Stimulated activated memory B cell treated with anti-CD40 and anti-IgM and Interleukin-4, amounts not matched to agents 10 μg/mL and 1 μg/mL and 100 μg/mL, for 72 hours (primary cell): ENCODE measurements around the gene SH3BP2.

Experiments
- ATAC-seq: fragments of 150-1000 bp; cut with Tn5 transposase; 2 replicates; pipeline ENCODE4 v1.10.0; 2021
- H3K27ac Mint-ChIP-seq: one replicate; pipeline ENCODE4 v1.8.0; 2022; ENCODE audit warnings: mild to moderate bottlenecking, mixed read lengths
- H3K27me3 Mint-ChIP-seq: one replicate; pipeline ENCODE4 v1.8.0; 2022; ENCODE audit warnings: mixed read lengths
- H3K36me3 Mint-ChIP-seq: one replicate; pipeline ENCODE4 v1.8.0; 2022; ENCODE audit warnings: mixed read lengths
- H3K4me1 Mint-ChIP-seq: one replicate; pipeline ENCODE4 v1.8.0; 2022; ENCODE audit warnings: mixed read lengths
- H3K4me3 Mint-ChIP-seq: one replicate; pipeline ENCODE4 v1.8.0; 2022; ENCODE audit warnings: mild to moderate bottlenecking, moderate library complexity, mixed read lengths
- H3K9me3 Mint-ChIP-seq: one replicate; pipeline ENCODE4 v1.8.0; 2022; ENCODE audit warnings: mixed read lengths

Gene SH3BP2

GRCh38 chr4:2868877-2869487, 76.1 kb downstream of the SH3BP2 start:
- no peaks in the 10 kb centered on the region for H3K9me3 Mint-ChIP-seq
- no peak overlapping the region for H3K27ac Mint-ChIP-seq
- ATAC-seq: no peak
- H3K36me3 Mint-ChIP-seq: no peaks in the 10 kb centered on the region
- no peaks in the 10 kb centered on the region for H3K27me3 Mint-ChIP-seq
- H3K4me1 Mint-ChIP-seq: peaks cover 69% of the 10 kb centered on the region
- H3K4me3 Mint-ChIP-seq: no peak overlapping the region

GRCh38 chr4:2869659-2870058, 76.8 kb downstream of the SH3BP2 start:
- no peak overlapping the region for H3K27ac Mint-ChIP-seq
- no peak overlapping the region for H3K4me3 Mint-ChIP-seq
- no peaks in the 10 kb centered on the region for H3K36me3 Mint-ChIP-seq
- no peaks in the 10 kb centered on the region for H3K9me3 Mint-ChIP-seq
- H3K4me1 Mint-ChIP-seq: peaks cover 69% of the 10 kb centered on the region
- ATAC-seq: no peak
- no peaks in the 10 kb centered on the region for H3K27me3 Mint-ChIP-seq

GRCh38 chr4:2870082-2870481, 77.2 kb downstream of the SH3BP2 start:
- Mint-ChIP-seq H3K4me3 (no peak overlapping the region), H3K27ac (no peak overlapping the region), H3K36me3 (no peaks in the 10 kb centered on the region), H3K9me3 (no peaks in the 10 kb centered on the region), H3K4me1 (peaks cover 65% of the 10 kb centered on the region), H3K27me3 (no peaks in the 10 kb centered on the region)
- ATAC-seq: no peak

GRCh38 chr4:2871466-2871865, 78.6 kb downstream of the SH3BP2 start:
- H3K4me1 Mint-ChIP-seq: peaks cover 57% of the 10 kb centered on the region
- H3K36me3 Mint-ChIP-seq: no peaks in the 10 kb centered on the region
- H3K27ac Mint-ChIP-seq: no peak overlapping the region
- H3K27me3 Mint-ChIP-seq: no peaks in the 10 kb centered on the region
- no peaks in the 10 kb centered on the region for H3K9me3 Mint-ChIP-seq
- no peak overlapping the region for H3K4me3 Mint-ChIP-seq
- no peak for ATAC-seq

GRCh38 chr4:2871911-2872310, 79.0 kb downstream of the SH3BP2 start:
- no peak for ATAC-seq
- H3K4me1 Mint-ChIP-seq: peaks cover 52% of the 10 kb centered on the region
- no peaks in the 10 kb centered on the region for H3K9me3 Mint-ChIP-seq
- no peak overlapping the region for H3K4me3 Mint-ChIP-seq
- peaks cover under 1% of the 10 kb centered on the region for H3K36me3 Mint-ChIP-seq
- H3K27ac Mint-ChIP-seq: no peak overlapping the region
- no peaks in the 10 kb centered on the region for H3K27me3 Mint-ChIP-seq

- no peak overlapping the region for H3K4me3 Mint-ChIP-seq
- H3K36me3 Mint-ChIP-seq: peaks cover 14% of the 10 kb centered on the region
- peaks cover 52% of the 10 kb centered on the region for H3K4me1 Mint-ChIP-seq
- no peaks in the 10 kb centered on the region for H3K27me3 Mint-ChIP-seq
- H3K9me3 Mint-ChIP-seq: no peaks in the 10 kb centered on the region
- ATAC-seq: no peak
- H3K27ac Mint-ChIP-seq: no peak overlapping the region
These were observed 80.4 kb downstream of the SH3BP2 start for GRCh38 chr4:2873329-2873728.

GRCh38 chr4:2874861-2875260, 82.0 kb downstream of the SH3BP2 start:
- H3K27ac Mint-ChIP-seq: no peak overlapping the region
- peaks cover 27% of the 10 kb centered on the region for H3K36me3 Mint-ChIP-seq
- no peaks in the 10 kb centered on the region for H3K9me3 Mint-ChIP-seq
- ATAC-seq: no peak
- no peak overlapping the region for H3K4me3 Mint-ChIP-seq
- H3K27me3 Mint-ChIP-seq: no peaks in the 10 kb centered on the region
- H3K4me1 Mint-ChIP-seq: peaks cover 43% of the 10 kb centered on the region

GRCh38 chr4:2875556-2875955, 82.7 kb downstream of the SH3BP2 start:
- Mint-ChIP-seq H3K27me3 (no peaks in the 10 kb centered on the region), H3K4me3 (no peak overlapping the region), H3K27ac (no peak overlapping the region), H3K9me3 (no peaks in the 10 kb centered on the region), H3K36me3 (peaks cover 31% of the 10 kb centered on the region), H3K4me1 (peaks cover 38% of the 10 kb centered on the region)
- no peak for ATAC-seq

- no peak for ATAC-seq
- peak overlapping the region; percentile 5 for H3K27ac Mint-ChIP-seq
- H3K36me3 Mint-ChIP-seq: peaks cover 40% of the 10 kb centered on the region
- no peaks in the 10 kb centered on the region for H3K9me3 Mint-ChIP-seq
- H3K27me3 Mint-ChIP-seq: no peaks in the 10 kb centered on the region
- no peak overlapping the region for H3K4me3 Mint-ChIP-seq
- peaks cover 26% of the 10 kb centered on the region for H3K4me1 Mint-ChIP-seq
These were observed 85.5 kb downstream of the SH3BP2 start for GRCh38 chr4:2878346-2878745.

- peak overlapping the region; percentile 17 for H3K27ac Mint-ChIP-seq
- H3K4me1 Mint-ChIP-seq: peaks cover 23% of the 10 kb centered on the region
- ATAC-seq: no peak
- H3K9me3 Mint-ChIP-seq: no peaks in the 10 kb centered on the region
- H3K27me3 Mint-ChIP-seq: no peaks in the 10 kb centered on the region
- H3K36me3 Mint-ChIP-seq: peaks cover 44% of the 10 kb centered on the region
- H3K4me3 Mint-ChIP-seq: no peak overlapping the region
These were observed 86.1 kb downstream of the SH3BP2 start for GRCh38 chr4:2879026-2879425.

- no peaks in the 10 kb centered on the region for H3K9me3 Mint-ChIP-seq
- H3K36me3 Mint-ChIP-seq: peaks cover 62% of the 10 kb centered on the region
- H3K27ac Mint-ChIP-seq: no peak overlapping the region
These were observed 88.5 kb downstream of the SH3BP2 start for GRCh38 chr4:2881431-2881830.

GRCh38 chr4:2882341-2882740, 89.5 kb downstream of the SH3BP2 start:
- Mint-ChIP-seq H3K36me3 (peaks cover 67% of the 10 kb centered on the region), H3K4me3 (no peak overlapping the region)

More at GRCh38 chr4:2881431-2881830, 88.5 kb downstream of the SH3BP2 start:
- no peak overlapping the region for H3K4me3 Mint-ChIP-seq
- no peaks in the 10 kb centered on the region for H3K27me3 Mint-ChIP-seq
- ATAC-seq: no peak
- peaks cover 25% of the 10 kb centered on the region for H3K4me1 Mint-ChIP-seq

GRCh38 chr4:2886161-2886560, 93.3 kb downstream of the SH3BP2 start:
- peaks cover 52% of the 10 kb centered on the region for H3K36me3 Mint-ChIP-seq
- ATAC-seq: no peak
- H3K27ac Mint-ChIP-seq: no peak overlapping the region
- no peak overlapping the region for H3K4me3 Mint-ChIP-seq
- no peaks in the 10 kb centered on the region for H3K9me3 Mint-ChIP-seq
- H3K4me1 Mint-ChIP-seq: peaks cover 6% of the 10 kb centered on the region
- H3K27me3 Mint-ChIP-seq: no peaks in the 10 kb centered on the region

More at GRCh38 chr4:2882341-2882740, 89.5 kb downstream of the SH3BP2 start:
- no peak for ATAC-seq
- H3K27me3 Mint-ChIP-seq: no peaks in the 10 kb centered on the region
- no peaks in the 10 kb centered on the region for H3K9me3 Mint-ChIP-seq
- no peak overlapping the region for H3K27ac Mint-ChIP-seq
- peaks cover 22% of the 10 kb centered on the region for H3K4me1 Mint-ChIP-seq

GRCh38 chr4:2886622-2887021, 93.7 kb downstream of the SH3BP2 start:
- H3K27ac Mint-ChIP-seq: no peak overlapping the region
- peaks cover 52% of the 10 kb centered on the region for H3K36me3 Mint-ChIP-seq

GRCh38 chr4:2887343-2887742, 94.5 kb downstream of the SH3BP2 start:
- no peak for ATAC-seq
- Mint-ChIP-seq H3K27me3 (no peaks in the 10 kb centered on the region), H3K9me3 (no peaks in the 10 kb centered on the region), H3K4me3 (no peak overlapping the region), H3K27ac (no peak overlapping the region), H3K4me1 (peaks cover 12% of the 10 kb centered on the region), H3K36me3 (peaks cover 56% of the 10 kb centered on the region)

More at GRCh38 chr4:2886622-2887021, 93.7 kb downstream of the SH3BP2 start:
- ATAC-seq: no peak
- H3K27me3 Mint-ChIP-seq: no peaks in the 10 kb centered on the region
- no peak overlapping the region for H3K4me3 Mint-ChIP-seq
- no peaks in the 10 kb centered on the region for H3K9me3 Mint-ChIP-seq
- peaks cover 10% of the 10 kb centered on the region for H3K4me1 Mint-ChIP-seq

GRCh38 chr4:2888886-2889285, 96.0 kb downstream of the SH3BP2 start:
- no peaks in the 10 kb centered on the region for H3K27me3 Mint-ChIP-seq
- peaks cover 12% of the 10 kb centered on the region for H3K4me1 Mint-ChIP-seq
- H3K27ac Mint-ChIP-seq: no peak overlapping the region
- H3K9me3 Mint-ChIP-seq: no peaks in the 10 kb centered on the region
- peaks cover 44% of the 10 kb centered on the region for H3K36me3 Mint-ChIP-seq
- no peak for ATAC-seq
- no peak overlapping the region for H3K4me3 Mint-ChIP-seq
